Dedifferentiated amniotic fluid mesenchymal stem cell (primary cell): Measurements from ENCODE around the gene DOCK3.
A peak's percentile ranks its signal among the peaks of the same experiment; 100 is the strongest.
"Not testable (repeated sequence)": the region's sequence is repeated elsewhere in the genome, so short reads cannot be mapped to it uniquely, and the experiment has no call there.

ENCODE experiments used
- DNase-seq: peaks from one replicate; pipeline ENCODE4 v3.0.0-alpha.2; 2016; ENCODE audit errors: extremely low spot score

DOCK3 gene

GRCh38 chr3:50883755-50884154 is 209.0 kb downstream of the DOCK3 start:
- DNase-seq: no peak

GRCh38 chr3:50885070-50885850 is 210.5 kb downstream of the DOCK3 start:
- no peak for DNase-seq

GRCh38 chr3:50890688-50891344 is 216.1 kb downstream of the DOCK3 start:
- DNase-seq: no peak

- not testable (repeated sequence) for DNase-seq
Observed at GRCh38 chr3:50901097-50901496, 226.4 kb downstream of the DOCK3 start.

GRCh38 chr3:50912746-50913145 is 238.0 kb downstream of the DOCK3 start:
- no peak for DNase-seq

GRCh38 chr3:50913260-50913659 is 238.5 kb downstream of the DOCK3 start:
- DNase-seq: no peak

GRCh38 chr3:50922071-50922470 is 247.3 kb downstream of the DOCK3 start:
- not testable (repeated sequence) for DNase-seq

- DNase-seq: no peak
Observed at GRCh38 chr3:50923955-50924354, 249.2 kb downstream of the DOCK3 start.

GRCh38 chr3:50924638-50925037 is 249.9 kb downstream of the DOCK3 start:
- no peak for DNase-seq

GRCh38 chr3:50926868-50927267 is 252.1 kb downstream of the DOCK3 start:
- no peak for DNase-seq

GRCh38 chr3:50930371-50931208 is 255.9 kb downstream of the DOCK3 start:
- no peak for DNase-seq

- not testable (repeated sequence) for DNase-seq
Observed at GRCh38 chr3:50932918-50933317, 258.2 kb downstream of the DOCK3 start.

- DNase-seq: no peak
Observed at GRCh38 chr3:50936389-50936788, 261.7 kb downstream of the DOCK3 start.

GRCh38 chr3:50947419-50947818 is 272.7 kb downstream of the DOCK3 start:
- no peak for DNase-seq

GRCh38 chr3:50950591-50950990 is 275.9 kb downstream of the DOCK3 start:
- no peak for DNase-seq

GRCh38 chr3:50953825-50954414 is 279.2 kb downstream of the DOCK3 start:
- DNase-seq: no peak

- no peak for DNase-seq
Observed at GRCh38 chr3:50961386-50961785, 286.7 kb downstream of the DOCK3 start.

- DNase-seq: peak; percentile 17
Observed at GRCh38 chr3:50971487-50971924, 296.8 kb downstream of the DOCK3 start.

- no peak for DNase-seq
Observed at GRCh38 chr3:50972029-50972428, 297.3 kb downstream of the DOCK3 start.

GRCh38 chr3:50978586-50978985 is 303.9 kb downstream of the DOCK3 start:
- not testable (repeated sequence) for DNase-seq

- DNase-seq: no peak
Observed at GRCh38 chr3:50978991-50979667, 304.4 kb downstream of the DOCK3 start.
